ENCODE data around the gene ZNF33A.
A peak's percentile ranks its signal among the peaks of the same experiment; 100 is the strongest.
"Not testable (repeated sequence)": the region's sequence is repeated elsewhere in the genome, so short reads cannot be mapped to it uniquely, and the experiment has no call there.

Gene ZNF33A

GRCh38 chr10:38047666-38048065 is 37.2 kb downstream of the ZNF33A start:
- no peak for DNase-seq

- DNase-seq, result no peak
Measured at GRCh38 chr10:38050212-38050611, 39.7 kb downstream of the ZNF33A start.

- DNase-seq, result no peak
Measured at GRCh38 chr10:38054361-38054797, 43.9 kb downstream of the ZNF33A start.

GRCh38 chr10:38055274-38055894 is 44.9 kb downstream of the ZNF33A start:
- DNase-seq, result not testable (repeated sequence)

- DNase-seq, result not testable (repeated sequence)
Measured at GRCh38 chr10:38069663-38070062, 59.2 kb downstream of the ZNF33A start.

- DNase-seq, result no peak
Measured at GRCh38 chr10:38070501-38070900, 60.0 kb downstream of the ZNF33A start.

GRCh38 chr10:38072552-38072951 is 62.1 kb downstream of the ZNF33A start:
- DNase-seq, result no peak

GRCh38 chr10:38076687-38077086 is 66.2 kb downstream of the ZNF33A start:
- DNase-seq, result no peak

- not testable (repeated sequence) for DNase-seq
Measured at GRCh38 chr10:38093318-38093717, 82.8 kb downstream of the ZNF33A start.

- DNase-seq, result no peak
Measured at GRCh38 chr10:38093816-38094157, 83.3 kb downstream of the ZNF33A start.

GRCh38 chr10:38094158-38094926 is 83.9 kb downstream of the ZNF33A start, which contains the start of gene ZNF37A:
Gene ZNF37A, plus strand, starts transcription at chr10:38094337. Its CDS starts 2,281 bp downstream, at chr10:38096618.
- peak; percentile 93 for DNase-seq

- DNase-seq, result no peak
Measured at GRCh38 chr10:38094927-38095574, 84.6 kb downstream of the ZNF33A start.

- no peak for DNase-seq
Measured at GRCh38 chr10:38102880-38103279, 92.4 kb downstream of the ZNF33A start.

- DNase-seq, result no peak
Measured at GRCh38 chr10:38103756-38104155, 93.3 kb downstream of the ZNF33A start.

- no peak for DNase-seq
Measured at GRCh38 chr10:38112159-38112558, 101.7 kb downstream of the ZNF33A start.

Measured in stimulated activated CD4-positive, alpha-beta T cell treated with anti-CD3 and anti-CD28 coated beads, Interleukin-15, amount 100 ng/mL, for 24 hours (primary cell).